Measurements from ENCODE around the gene GPRC5C. TPM values are rescaled to one million over a fixed set of nuclear protein-coding genes. Genes with fewer than 3 reads are reported as not detected.

GPRC5C gene
- total RNA-seq, 1 experiment from 2014 or later: not detected

DNA sequence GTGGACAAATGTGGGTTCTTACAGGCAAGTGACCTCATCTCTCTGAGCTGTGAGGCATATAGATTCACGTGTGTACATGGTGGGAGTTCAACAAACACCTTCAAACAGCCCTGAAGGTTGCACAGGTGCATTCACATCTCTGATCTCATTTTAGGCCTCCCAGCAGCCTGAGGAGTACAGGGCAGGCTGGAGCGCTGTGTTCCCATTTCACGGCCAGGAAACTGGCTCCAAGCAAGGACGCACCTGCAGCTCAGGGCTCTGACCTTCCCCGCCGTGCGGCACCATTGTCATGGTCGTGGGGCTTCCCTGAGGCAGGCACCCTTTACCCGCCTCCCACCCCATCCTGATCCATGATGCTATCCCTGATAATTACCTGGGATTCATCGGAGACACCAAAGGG lies 29.7 kb downstream of the GPRC5C start:
- Histone ChIP-seq H3K9me3 (ENCODE audit: low read length) (no peaks in the 10 kb centered on the region), H3K9me2 (replicated peaks; ENCODE audit: insufficient read depth, low read length) (no peaks in the 10 kb centered on the region), H3K79me2 (ENCODE audit: low read length) (no peaks in the 10 kb centered on the region), H2AFZ (ENCODE audit: low read length) (no peak overlapping the region), H3K4me1 (ENCODE audit: low read length) (no peaks in the 10 kb centered on the region), H3K27ac (ENCODE audit: low read length) (no peak overlapping the region), H3K4me2 (ENCODE audit: low read depth, low read length, poor library complexity, severe bottlenecking) (no peak overlapping the region), H3K27me3 (ENCODE audit: low read length) (no peaks in the 10 kb centered on the region), H3K9ac (ENCODE audit: low read length) (no peak overlapping the region), H3K36me3 (ENCODE audit: insufficient read depth, low read length) (no peaks in the 10 kb centered on the region), H3K4me3 (ENCODE audit: low read length) (no peak overlapping the region), H4K20me1 (ENCODE audit: insufficient read depth, low read depth, low read length) (no peaks in the 10 kb centered on the region)
- no peak for DNase-seq

DNA sequence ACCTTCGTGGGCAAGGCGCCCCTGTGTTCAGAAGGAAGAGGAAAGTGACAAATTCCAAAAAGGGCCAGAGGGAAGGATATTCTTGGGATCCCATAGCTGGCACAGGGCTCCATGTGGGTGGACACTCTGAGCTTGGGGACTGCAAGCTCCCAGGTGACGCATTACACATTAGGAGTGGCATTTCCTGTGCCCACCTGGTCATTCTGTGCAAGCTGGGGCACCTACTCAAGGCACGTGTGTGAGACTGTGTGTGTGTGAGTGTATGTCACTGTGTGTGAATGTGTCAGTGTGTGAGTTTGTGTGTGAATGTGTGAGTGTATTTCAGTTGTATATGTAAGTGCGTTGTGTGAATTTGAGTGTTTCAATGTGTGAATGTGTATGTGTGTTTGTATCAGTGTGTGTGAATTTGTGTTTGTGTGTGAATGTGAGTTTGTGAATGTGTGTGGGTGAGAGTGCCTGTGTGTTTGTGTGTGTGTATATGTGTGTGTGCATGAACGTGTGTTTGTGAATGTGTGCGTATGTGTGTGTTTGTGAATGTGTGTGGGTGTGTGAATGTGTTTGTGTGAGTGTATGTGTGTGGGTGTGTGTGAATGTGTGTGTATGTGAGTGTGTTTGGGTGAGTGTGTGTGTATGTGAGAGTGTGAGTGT lies 33.0 kb downstream of the GPRC5C start:
- H3K27ac ChIP-seq (ENCODE audit: low read length): no peak overlapping the region
- no peak overlapping the region for H3K4me2 ChIP-seq (ENCODE audit: low read depth, low read length, poor library complexity, severe bottlenecking)
- no peaks in the 10 kb centered on the region for H3K36me3 ChIP-seq (ENCODE audit: insufficient read depth, low read length)
- H3K4me1 ChIP-seq (ENCODE audit: low read length): no peaks in the 10 kb centered on the region
- H3K27me3 ChIP-seq (ENCODE audit: low read length): no peaks in the 10 kb centered on the region
- H2AFZ ChIP-seq (ENCODE audit: low read length): no peak overlapping the region
- H3K9me3 ChIP-seq (ENCODE audit: low read length): no peaks in the 10 kb centered on the region
- no peaks in the 10 kb centered on the region for H4K20me1 ChIP-seq (ENCODE audit: insufficient read depth, low read depth, low read length)
- H3K4me3 ChIP-seq (ENCODE audit: low read length): no peak overlapping the region
- no peak for DNase-seq
- no peaks in the 10 kb centered on the region for H3K9me2 ChIP-seq (replicated peaks; ENCODE audit: insufficient read depth, low read length)
- no peak overlapping the region for H3K9ac ChIP-seq (ENCODE audit: low read length)
- no peaks in the 10 kb centered on the region for H3K79me2 ChIP-seq (ENCODE audit: low read length)

DNA sequence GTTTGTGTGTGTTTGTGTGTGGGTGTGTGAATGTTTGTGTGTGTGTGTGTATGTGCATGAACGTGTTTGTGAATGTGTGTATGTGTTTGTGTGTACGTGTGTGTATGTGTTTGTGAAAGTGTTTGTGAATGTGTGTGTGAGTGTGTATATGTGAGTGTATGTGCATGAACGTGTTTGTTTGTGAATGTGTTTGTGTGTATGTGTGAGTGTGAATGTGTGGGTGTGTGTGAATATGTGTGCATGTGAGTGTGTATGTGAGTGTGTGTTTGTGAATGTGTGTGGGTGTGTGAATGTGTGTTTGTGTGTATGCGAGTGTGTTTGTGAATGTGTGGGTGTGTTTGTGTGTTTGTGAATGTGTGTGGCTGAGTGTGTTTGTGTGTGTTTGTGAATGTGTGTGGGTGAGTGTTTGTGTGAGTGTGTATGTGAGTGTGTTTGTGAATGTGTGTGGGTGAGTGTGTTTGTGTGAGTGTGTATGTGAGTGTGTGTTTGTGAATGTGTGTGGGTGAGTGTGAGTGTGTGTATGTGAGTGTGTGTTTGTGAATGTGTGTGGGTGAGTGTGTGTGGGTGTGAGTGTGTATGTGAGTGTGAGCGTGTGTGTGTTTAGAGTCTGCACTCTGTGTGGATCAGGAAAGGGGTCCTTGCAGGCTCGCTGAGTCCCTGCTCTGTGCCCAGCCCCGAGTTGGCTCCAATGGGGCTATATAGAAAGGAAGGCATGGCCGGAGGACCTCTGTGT lies 33.7 kb downstream of the GPRC5C start:
- Histone ChIP-seq H4K20me1 (ENCODE audit: insufficient read depth, low read depth, low read length) (no peaks in the 10 kb centered on the region), H3K4me3 (ENCODE audit: low read length) (no peak overlapping the region), H3K9me3 (ENCODE audit: low read length) (no peaks in the 10 kb centered on the region), H3K9ac (ENCODE audit: low read length) (no peak overlapping the region), H2AFZ (ENCODE audit: low read length) (no peak overlapping the region), H3K27ac (ENCODE audit: low read length) (no peak overlapping the region), H3K79me2 (ENCODE audit: low read length) (no peaks in the 10 kb centered on the region), H3K27me3 (ENCODE audit: low read length) (no peaks in the 10 kb centered on the region), H3K4me2 (ENCODE audit: low read depth, low read length, poor library complexity, severe bottlenecking) (no peak overlapping the region), H3K9me2 (replicated peaks; ENCODE audit: insufficient read depth, low read length) (no peaks in the 10 kb centered on the region), H3K36me3 (ENCODE audit: insufficient read depth, low read length) (no peaks in the 10 kb centered on the region), H3K4me1 (ENCODE audit: low read length) (no peaks in the 10 kb centered on the region)
- no peak for DNase-seq

DNA sequence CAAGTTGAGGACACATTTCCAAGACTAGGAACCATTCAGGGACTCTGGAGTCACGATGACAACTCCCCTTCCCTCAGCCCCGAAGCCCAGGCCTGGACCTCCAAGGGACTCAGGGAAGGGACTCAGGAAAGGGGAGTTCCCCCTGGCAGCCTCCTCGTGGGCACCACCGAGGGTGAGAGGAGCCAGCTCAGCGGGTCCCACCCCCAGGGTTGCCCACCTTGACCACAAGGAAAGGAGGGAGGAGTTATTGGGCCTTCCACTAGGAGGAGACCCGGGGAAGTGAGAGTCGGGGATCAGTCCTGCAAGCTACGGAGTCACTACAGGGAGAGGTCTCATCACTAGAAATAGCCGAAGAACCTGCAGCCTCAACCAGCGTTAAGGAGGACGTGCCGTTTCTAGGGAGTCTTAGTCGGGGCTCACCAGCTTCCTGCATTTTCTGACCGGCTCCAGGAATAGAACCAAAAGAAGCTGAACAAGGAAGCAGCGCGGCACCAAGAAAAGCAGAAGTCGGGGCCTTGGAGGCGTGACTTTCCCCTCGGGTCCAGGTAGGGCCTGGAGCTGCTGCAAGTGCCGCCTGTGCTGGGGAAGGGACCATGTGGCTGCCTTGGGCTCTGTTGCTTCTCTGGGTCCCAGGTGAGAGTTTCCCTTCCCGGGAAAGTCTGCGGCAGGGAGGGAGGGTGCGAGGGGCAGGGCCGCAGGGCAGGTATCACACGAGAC lies 34.4 kb downstream of the GPRC5C start, which contains the start of gene CD300A:
TSS of gene CD300A (plus strand) at position 524 of the 717 bp plus-strand sequence. CDS start at position 594, 70 bp downstream.
- Histone ChIP-seq H3K4me2 (ENCODE audit: low read depth, low read length, poor library complexity, severe bottlenecking) (no peak within 1 kb of the TSS), H3K79me2 (ENCODE audit: low read length) (no peaks in the 10 kb centered on the region)
- no peak for DNase-seq

DNA sequence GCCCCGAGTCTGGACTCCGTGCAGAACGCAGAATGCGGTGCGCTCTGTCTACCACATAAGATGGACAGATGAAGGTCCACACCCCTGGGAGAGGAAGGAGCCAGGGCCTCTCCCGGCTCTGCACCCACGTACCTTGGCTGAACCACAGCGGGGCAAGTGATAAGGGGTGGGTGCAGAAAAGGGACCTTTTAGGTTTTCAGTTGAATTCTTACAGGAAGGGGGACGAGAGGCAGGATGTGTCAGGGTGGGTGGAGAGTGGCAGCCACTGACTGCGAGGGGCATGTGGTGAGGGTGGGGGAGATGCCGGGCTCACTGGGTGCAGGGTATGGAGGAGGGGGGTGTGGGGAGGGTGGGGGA lies 34.9 kb downstream of the GPRC5C start:
- Histone ChIP-seq H3K4me2 (ENCODE audit: low read depth, low read length, poor library complexity, severe bottlenecking) (no peak overlapping the region), H3K4me1 (ENCODE audit: low read length) (no peaks in the 10 kb centered on the region), H3K9ac (ENCODE audit: low read length) (no peak overlapping the region), H3K4me3 (ENCODE audit: low read length) (no peak overlapping the region), H3K79me2 (ENCODE audit: low read length) (no peaks in the 10 kb centered on the region), H3K9me2 (replicated peaks; ENCODE audit: insufficient read depth, low read length) (no peaks in the 10 kb centered on the region), H3K9me3 (ENCODE audit: low read length) (no peaks in the 10 kb centered on the region), H3K36me3 (ENCODE audit: insufficient read depth, low read length) (no peaks in the 10 kb centered on the region), H3K27me3 (ENCODE audit: low read length) (no peaks in the 10 kb centered on the region), H3K27ac (ENCODE audit: low read length) (no peak overlapping the region), H2AFZ (ENCODE audit: low read length) (no peak overlapping the region), H4K20me1 (ENCODE audit: insufficient read depth, low read depth, low read length) (no peaks in the 10 kb centered on the region)
- DNase-seq: no peak

More for the DNA sequence above, 34.4 kb downstream of the GPRC5C start, which contains the start of gene CD300A:
- Histone ChIP-seq H3K36me3 (ENCODE audit: insufficient read depth, low read length) (no peaks in the 10 kb centered on the region), H3K4me1 (ENCODE audit: low read length) (no peaks in the 10 kb centered on the region), H2AFZ (ENCODE audit: low read length) (no peak within 1 kb of the TSS), H3K9ac (ENCODE audit: low read length) (no peak within 1 kb of the TSS), H3K9me3 (ENCODE audit: low read length) (no peaks in the 10 kb centered on the region), H3K27me3 (ENCODE audit: low read length) (no peaks in the 10 kb centered on the region), H3K27ac (ENCODE audit: low read length) (no peak within 1 kb of the TSS), H3K4me3 (ENCODE audit: low read length) (no peak within 1 kb of the TSS), H4K20me1 (ENCODE audit: insufficient read depth, low read depth, low read length) (no peaks in the 10 kb centered on the region), H3K9me2 (replicated peaks; ENCODE audit: insufficient read depth, low read length) (no peaks in the 10 kb centered on the region)

DNA sequence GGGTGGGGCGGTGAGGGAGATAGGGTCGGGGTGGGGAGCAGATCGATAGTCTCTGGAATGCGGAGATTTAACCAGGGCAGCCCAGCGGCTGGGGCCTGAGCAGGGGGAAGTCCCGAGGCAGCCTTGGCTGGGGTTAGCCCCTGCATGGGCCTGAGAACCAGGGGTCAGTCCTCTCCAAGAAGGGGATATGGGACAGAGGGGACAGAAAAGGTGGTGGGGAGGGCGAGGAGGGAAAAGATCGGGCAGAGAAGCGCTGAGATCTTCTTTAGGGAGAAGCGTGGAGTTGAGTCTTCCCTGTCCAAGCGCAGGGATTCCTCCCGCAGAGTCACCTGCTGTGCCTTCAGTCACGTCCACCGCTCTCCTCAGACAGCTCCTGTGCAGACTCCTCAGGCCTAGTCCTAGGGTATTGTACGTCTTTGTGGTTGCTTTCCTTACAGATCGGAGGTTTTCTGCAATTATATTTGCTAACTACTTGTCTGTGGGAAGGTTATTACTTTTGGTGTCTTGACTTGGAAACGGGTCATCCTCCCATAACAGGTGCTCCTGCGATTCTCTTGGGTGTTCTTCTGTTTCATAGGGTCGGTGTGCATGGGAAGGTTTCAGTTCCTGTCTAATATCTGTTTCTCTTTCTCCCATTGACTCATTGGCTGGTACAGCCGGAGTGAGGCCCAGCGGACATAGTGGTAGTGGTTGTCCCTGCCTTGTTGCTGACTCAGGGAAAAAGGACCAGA lies 35.5 kb downstream of the GPRC5C start:
- Histone ChIP-seq H3K9me2 (replicated peaks; ENCODE audit: insufficient read depth, low read length) (no peaks in the 10 kb centered on the region), H3K79me2 (ENCODE audit: low read length) (no peaks in the 10 kb centered on the region), H3K9me3 (ENCODE audit: low read length) (no peaks in the 10 kb centered on the region), H3K27me3 (ENCODE audit: low read length) (no peaks in the 10 kb centered on the region), H3K4me1 (ENCODE audit: low read length) (no peaks in the 10 kb centered on the region), H4K20me1 (ENCODE audit: insufficient read depth, low read depth, low read length) (no peaks in the 10 kb centered on the region), H2AFZ (ENCODE audit: low read length) (no peak overlapping the region), H3K9ac (ENCODE audit: low read length) (no peak overlapping the region), H3K36me3 (ENCODE audit: insufficient read depth, low read length) (no peaks in the 10 kb centered on the region), H3K4me2 (ENCODE audit: low read depth, low read length, poor library complexity, severe bottlenecking) (no peak overlapping the region), H3K4me3 (ENCODE audit: low read length) (no peak overlapping the region), H3K27ac (ENCODE audit: low read length) (no peak overlapping the region)
- no peak for DNase-seq

DNA sequence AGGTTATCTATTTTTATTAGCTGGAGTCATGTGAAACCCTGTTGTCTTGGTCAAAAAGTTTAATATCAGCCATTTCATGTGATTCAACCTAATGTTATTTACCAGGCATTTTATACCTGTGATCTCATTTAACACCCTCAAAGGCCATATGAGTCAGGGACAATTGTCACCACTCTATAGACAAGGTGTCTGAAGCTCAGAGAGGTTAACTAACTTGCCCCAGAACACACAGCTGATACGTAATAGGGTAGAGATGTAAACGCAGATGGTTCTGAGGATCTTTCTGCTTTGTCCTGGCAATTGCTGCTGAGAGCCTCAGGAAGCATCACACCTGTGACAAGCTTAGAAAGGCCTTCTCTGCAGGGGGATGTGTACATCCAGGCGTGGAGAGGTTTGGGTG lies 39.5 kb downstream of the GPRC5C start:
- no peak overlapping the region for H3K9ac ChIP-seq (ENCODE audit: low read length)
- no peak for DNase-seq
- no peak overlapping the region for H2AFZ ChIP-seq (ENCODE audit: low read length)
- no peaks in the 10 kb centered on the region for H3K27me3 ChIP-seq (ENCODE audit: low read length)
- H3K9me2 ChIP-seq (replicated peaks; ENCODE audit: insufficient read depth, low read length): no peaks in the 10 kb centered on the region
- H4K20me1 ChIP-seq (ENCODE audit: insufficient read depth, low read depth, low read length): no peaks in the 10 kb centered on the region
- H3K4me3 ChIP-seq (ENCODE audit: low read length): no peak overlapping the region
- no peaks in the 10 kb centered on the region for H3K4me1 ChIP-seq (ENCODE audit: low read length)
- no peaks in the 10 kb centered on the region for H3K9me3 ChIP-seq (ENCODE audit: low read length)
- H3K4me2 ChIP-seq (ENCODE audit: low read depth, low read length, poor library complexity, severe bottlenecking): no peak overlapping the region
- H3K27ac ChIP-seq (ENCODE audit: low read length): no peak overlapping the region
- no peaks in the 10 kb centered on the region for H3K36me3 ChIP-seq (ENCODE audit: insufficient read depth, low read length)
- H3K79me2 ChIP-seq (ENCODE audit: low read length): no peaks in the 10 kb centered on the region

DNA sequence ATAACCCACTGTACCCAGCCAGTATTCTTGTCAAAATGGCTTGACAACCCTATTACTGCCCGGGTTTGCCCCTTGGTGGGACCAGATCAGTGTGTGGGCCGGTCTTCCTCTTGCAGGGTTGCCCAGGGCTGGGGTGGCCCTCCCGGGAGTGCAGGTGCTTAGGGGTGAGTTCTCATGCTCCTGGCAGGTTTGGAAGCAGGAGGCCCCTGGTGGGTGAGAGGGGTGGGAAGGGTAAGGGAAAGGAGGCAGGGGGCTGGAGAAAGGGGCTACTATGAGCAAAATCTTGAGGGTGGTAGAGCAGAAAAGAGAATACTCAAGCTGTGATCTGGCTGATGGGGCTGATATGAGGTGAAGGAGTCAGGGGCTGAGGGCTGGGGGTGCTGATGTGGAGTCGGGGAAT lies 41.0 kb downstream of the GPRC5C start:
- no peak overlapping the region for H3K27ac ChIP-seq (ENCODE audit: low read length)
- H3K4me3 ChIP-seq (ENCODE audit: low read length): no peak overlapping the region
- no peaks in the 10 kb centered on the region for H3K27me3 ChIP-seq (ENCODE audit: low read length)
- H3K9me2 ChIP-seq (replicated peaks; ENCODE audit: insufficient read depth, low read length): no peaks in the 10 kb centered on the region
- no peak for DNase-seq
- H3K79me2 ChIP-seq (ENCODE audit: low read length): no peaks in the 10 kb centered on the region
- no peak overlapping the region for H3K9ac ChIP-seq (ENCODE audit: low read length)
- H2AFZ ChIP-seq (ENCODE audit: low read length): no peak overlapping the region
- no peaks in the 10 kb centered on the region for H3K4me1 ChIP-seq (ENCODE audit: low read length)
- H4K20me1 ChIP-seq (ENCODE audit: insufficient read depth, low read depth, low read length): no peaks in the 10 kb centered on the region
- no peaks in the 10 kb centered on the region for H3K9me3 ChIP-seq (ENCODE audit: low read length)
- no peaks in the 10 kb centered on the region for H3K36me3 ChIP-seq (ENCODE audit: insufficient read depth, low read length)
- H3K4me2 ChIP-seq (ENCODE audit: low read depth, low read length, poor library complexity, severe bottlenecking): no peak overlapping the region
